ENCODE results near the gene CTNND1. TPM values are rescaled to one million over a fixed set of nuclear protein-coding genes. Genes with fewer than 3 reads are reported as not detected.

The CTNND1 gene
- total RNA-seq, 1 donor from 2014 or later = 135 TPM

- no peak for DNase-seq (ENCODE audit: low spot score)
- Mint-ChIP-seq H3K4me1 (no peaks in the 10 kb centered on the region), H3K27ac (no peak overlapping the region), H3K9me3 (no peaks in the 10 kb centered on the region), H3K27me3 (ENCODE audit: insufficient read depth, low read depth) (peaks cover 2% of the 10 kb centered on the region), H3K36me3 (peaks cover 40% of the 10 kb centered on the region), H3K4me3 (no peak overlapping the region)
- Histone ChIP-seq H3K27ac (no peak overlapping the region), H3K9me3 (ENCODE audit: low read depth) (no peaks in the 10 kb centered on the region), H3K4me1 (peaks cover 4% of the 10 kb centered on the region), H3K36me3 (peaks cover 37% of the 10 kb centered on the region), H3K4me3 (no peak overlapping the region), H3K4me2 (no peak overlapping the region), H4K20me1 (ENCODE audit: low read depth) (peaks cover 48% of the 10 kb centered on the region), H3K9ac (no peak overlapping the region), H3K79me2 (ENCODE audit: low read depth) (peaks cover 63% of the 10 kb centered on the region), H3F3A (ENCODE audit: low read depth) (peaks cover 32% of the 10 kb centered on the region), H2AFZ (replicated peaks) (no peak overlapping the region), H3K27me3 (no peaks in the 10 kb centered on the region)
- TF ChIP-seq EZH2phosphoT487 (IDR thresholded peaks at IDR 0.05) = no peak
- no peak for TF ChIP-seq EZH2 (IDR thresholded peaks at IDR 0.05)
- TF ChIP-seq CTCF (IDR thresholded peaks at IDR 0.05) = no peak
Measured at GRCh38 chr11:57801183-57801485, 39.5 kb downstream of the CTNND1 start.

GRCh38 chr11:57802411-57802810 lies 40.8 kb downstream of the CTNND1 start:
- peaks cover 4% of the 10 kb centered on the region for H3K4me1 ChIP-seq
- Mint-ChIP-seq H3K9me3 (no peaks in the 10 kb centered on the region), H3K36me3 (peaks cover 39% of the 10 kb centered on the region), H3K4me3 (no peak overlapping the region), H3K27ac (no peak overlapping the region), H3K27me3 (ENCODE audit: insufficient read depth, low read depth) (peaks cover 2% of the 10 kb centered on the region), H3K4me1 (no peaks in the 10 kb centered on the region)
- H3K4me3 ChIP-seq = no peak overlapping the region
- no peak overlapping the region for H3K27ac ChIP-seq
- no peak overlapping the region for H3K4me2 ChIP-seq
- TF ChIP-seq EZH2 (IDR thresholded peaks at IDR 0.05) (no peak), EZH2phosphoT487 (IDR thresholded peaks at IDR 0.05) (no peak), CTCF (IDR thresholded peaks at IDR 0.05) (no peak)
- no peaks in the 10 kb centered on the region for H3K9me3 ChIP-seq (ENCODE audit: low read depth)
- DNase-seq (ENCODE audit: low spot score) = no peak
- peaks cover 32% of the 10 kb centered on the region for H3F3A ChIP-seq (ENCODE audit: low read depth)
- no peaks in the 10 kb centered on the region for H3K27me3 ChIP-seq
- H3K79me2 ChIP-seq (ENCODE audit: low read depth) = peaks cover 55% of the 10 kb centered on the region
- H3K36me3 ChIP-seq = peaks cover 34% of the 10 kb centered on the region
- no peak overlapping the region for H2AFZ ChIP-seq (replicated peaks)
- peaks cover 48% of the 10 kb centered on the region for H4K20me1 ChIP-seq (ENCODE audit: low read depth)
- no peak overlapping the region for H3K9ac ChIP-seq

- H3K27me3 Mint-ChIP-seq (ENCODE audit: insufficient read depth, low read depth) = no peaks in the 10 kb centered on the region
Measured at GRCh38 chr11:57804466-57804865, 42.9 kb downstream of the CTNND1 start.

More at GRCh38 chr11:57804466-57804865, 42.9 kb downstream of the CTNND1 start:
- no peaks in the 10 kb centered on the region for H3K9me3 ChIP-seq (ENCODE audit: low read depth)
- no peak overlapping the region for H3K4me3 Mint-ChIP-seq
- peaks cover 41% of the 10 kb centered on the region for H3K36me3 Mint-ChIP-seq
- H3K4me3 ChIP-seq = no peak overlapping the region
- H3K27ac Mint-ChIP-seq = no peak overlapping the region
- no peaks in the 10 kb centered on the region for H3K27me3 ChIP-seq
- peaks cover 25% of the 10 kb centered on the region for H3F3A ChIP-seq (ENCODE audit: low read depth)
- H4K20me1 ChIP-seq (ENCODE audit: low read depth) = peaks cover 48% of the 10 kb centered on the region
- peaks cover 4% of the 10 kb centered on the region for H3K4me1 ChIP-seq
- no peak for TF ChIP-seq EZH2 (IDR thresholded peaks at IDR 0.05)
- TF ChIP-seq CTCF (IDR thresholded peaks at IDR 0.05) = no peak
- no peak for TF ChIP-seq EZH2phosphoT487 (IDR thresholded peaks at IDR 0.05)
- DNase-seq (ENCODE audit: low spot score) = no peak
- H3K36me3 ChIP-seq = peaks cover 46% of the 10 kb centered on the region
- H3K9ac ChIP-seq = no peak overlapping the region
- H3K4me2 ChIP-seq = no peak overlapping the region
- H3K27ac ChIP-seq = no peak overlapping the region
- H3K4me1 Mint-ChIP-seq = no peaks in the 10 kb centered on the region
- no peaks in the 10 kb centered on the region for H3K9me3 Mint-ChIP-seq
- peaks cover 42% of the 10 kb centered on the region for H3K79me2 ChIP-seq (ENCODE audit: low read depth)
- no peak overlapping the region for H2AFZ ChIP-seq (replicated peaks)
